ENCODE data around the gene LIMK1.

Gene LIMK1

GRCh38 chr7:74063646-74064045 lies 20.0 kb upstream of the LIMK1 start:
- Histone ChIP-seq H3K27me3 (replicated peaks; ENCODE audit: control insufficient read depth, insufficient read depth, low read length) (no peaks in the 10 kb centered on the region), H3K4me3 (replicated peaks; ENCODE audit: low read depth, low read length) (no peak overlapping the region), H3K36me3 (ENCODE audit: control insufficient read depth, insufficient read depth, low read length) (no peaks in the 10 kb centered on the region)
- no peak for DNase-seq (ENCODE audit: extremely low read depth, insufficient read length)
- TF ChIP-seq CTCF (IDR thresholded peaks at IDR 0.05; ENCODE audit: insufficient read depth, low read length, poor library complexity, severe bottlenecking), result no peak

- no peak for DNase-seq (ENCODE audit: extremely low read depth, insufficient read length)
- Histone ChIP-seq H3K36me3 (ENCODE audit: control insufficient read depth, insufficient read depth, low read length) (no peaks in the 10 kb centered on the region), H3K4me3 (replicated peaks; ENCODE audit: low read depth, low read length) (no peak overlapping the region), H3K27me3 (replicated peaks; ENCODE audit: control insufficient read depth, insufficient read depth, low read length) (no peaks in the 10 kb centered on the region)
- TF ChIP-seq CTCF (IDR thresholded peaks at IDR 0.05; ENCODE audit: insufficient read depth, low read length, poor library complexity, severe bottlenecking), result no peak
Observed at GRCh38 chr7:74064696-74065095, 18.9 kb upstream of the LIMK1 start.

- no peaks in the 10 kb centered on the region for H3K27me3 ChIP-seq (replicated peaks; ENCODE audit: control insufficient read depth, insufficient read depth, low read length)
- TF ChIP-seq CTCF (IDR thresholded peaks at IDR 0.05; ENCODE audit: insufficient read depth, low read length, poor library complexity, severe bottlenecking), result no peak
Observed at GRCh38 chr7:74066626-74067025, 17.0 kb upstream of the LIMK1 start.

GRCh38 chr7:74068378-74069085 lies 15.1 kb upstream of the LIMK1 start:
- Histone ChIP-seq H3K4me3 (replicated peaks; ENCODE audit: low read depth, low read length) (no peak overlapping the region), H3K36me3 (ENCODE audit: control insufficient read depth, insufficient read depth, low read length) (no peaks in the 10 kb centered on the region), H3K27me3 (replicated peaks; ENCODE audit: control insufficient read depth, insufficient read depth, low read length) (no peaks in the 10 kb centered on the region)
- TF ChIP-seq CTCF (IDR thresholded peaks at IDR 0.05; ENCODE audit: insufficient read depth, low read length, poor library complexity, severe bottlenecking), result no peak
- no peak for DNase-seq (ENCODE audit: extremely low read depth, insufficient read length)

More at GRCh38 chr7:74066626-74067025, 17.0 kb upstream of the LIMK1 start:
- Histone ChIP-seq H3K4me3 (replicated peaks; ENCODE audit: low read depth, low read length) (no peak overlapping the region), H3K36me3 (ENCODE audit: control insufficient read depth, insufficient read depth, low read length) (no peaks in the 10 kb centered on the region)
- no peak for DNase-seq (ENCODE audit: extremely low read depth, insufficient read length)

GRCh38 chr7:74069086-74069541 lies 14.5 kb upstream of the LIMK1 start:
- H3K4me3 ChIP-seq (replicated peaks; ENCODE audit: low read depth, low read length), result no peak overlapping the region
- H3K27me3 ChIP-seq (replicated peaks; ENCODE audit: control insufficient read depth, insufficient read depth, low read length), result no peaks in the 10 kb centered on the region
- TF ChIP-seq CTCF (IDR thresholded peaks at IDR 0.05; ENCODE audit: insufficient read depth, low read length, poor library complexity, severe bottlenecking), result no peak
- H3K36me3 ChIP-seq (ENCODE audit: control insufficient read depth, insufficient read depth, low read length), result no peaks in the 10 kb centered on the region
- DNase-seq (ENCODE audit: extremely low read depth, insufficient read length), result no peak
